B cell (primary cell): ENCODE measurements around the gene KNOP1. TPM values are rescaled to one million over a fixed set of nuclear protein-coding genes. Genes with fewer than 3 reads are reported as not detected.

Source experiments
- ATAC-seq: fragments of 200-7000 bp; cut with Tn5 transposase; one replicate; pipeline ENCODE4 v1.10.0; 2021; ENCODE audit warnings: low read depth, mild to moderate bottlenecking, moderate number of reproducible peaks, moderate library complexity
- CTCF ChIA-PET: fragments of 350-600 bp; sonication (Branson Sonifier 250); formaldehyde crosslinking; loops from one replicate; lab custom pipeline; 2021; ENCODE audit warnings: antibody characterized with exemption, inconsistent platforms; lab: Charles Lee
- POLR2A ChIA-PET: fragments of 350-600 bp; sonication (Branson Sonifier 250); formaldehyde crosslinking; loops from one replicate; lab custom pipeline; 2021; ENCODE audit warnings: antibody characterized with exemption; lab: Charles Lee
- DNase-seq: peaks from one replicate; pipeline ENCODE4 v3.0.0; 2013
- H2AFZ ChIP-seq: 2 replicates; pipeline ENCODE4 v1.6.1; 2012; ENCODE audit warnings: mild to moderate bottlenecking, low read depth, low read length; ENCODE audit not compliant: insufficient read depth, poor library complexity, severe bottlenecking
- H3K27ac ChIP-seq, 2 donors: 1 replicate in 1 of 2; 2 replicates in 1 of 2; pipeline ENCODE4 v1.5.1; 2012 to 2013; ENCODE audit warnings: low read length in 2 of 2, mild to moderate bottlenecking in 2 of 2, moderate library complexity in 1 of 2
- H3K27me3 ChIP-seq, 4 experiments: fragments of 200-600 bp in 1 of 4; sonication (generic) in 1 of 4; replicated peaks in 1 of 4; 1 replicate in 2 of 4; 2 replicates in 2 of 4; pipeline versions ENCODE4 v1.6.1 to v1.7.0; 2013 to 2016; ENCODE audit warnings: low read length in 3 of 4, mild to moderate bottlenecking in 2 of 4, mixed read lengths in 1 of 4, moderate library complexity in 1 of 4; ENCODE audit not compliant: insufficient read depth in 4 of 4, control insufficient read depth in 3 of 4; ENCODE audit errors: control extremely low read depth in 1 of 4
- H3K36me3 ChIP-seq, 2 experiments: replicated peaks in 1 of 2; 1 replicate in 1 of 2; 2 replicates in 1 of 2; pipeline versions ENCODE4 v1.6.1 to v1.7.1; 2013; ENCODE audit warnings: low read length in 1 of 2; ENCODE audit not compliant: insufficient read depth in 2 of 2, control insufficient read depth in 1 of 2; ENCODE audit errors: control extremely low read depth in 1 of 2, extremely low read depth in 1 of 2
- H3K4me1 ChIP-seq, 2 donors: fragments of 200-600 bp in 1 of 2; sonication (generic) in 1 of 2; 1 replicate in 1 of 2; 2 replicates in 1 of 2; pipeline versions ENCODE4 v1.5.1 to v1.6.1; 2013 to 2017; ENCODE audit warnings: low read length in 2 of 2; ENCODE audit not compliant: control insufficient read depth in 2 of 2, insufficient read depth in 2 of 2
- H3K4me2 ChIP-seq: replicated peaks from 2 replicates; pipeline ENCODE3; 2012; ENCODE audit warnings: mild to moderate bottlenecking, low read depth, low read length; ENCODE audit not compliant: poor library complexity, severe bottlenecking
- H3K4me3 ChIP-seq, 5 experiments: fragments of 200-600 bp in 1 of 5; sonication (generic) in 1 of 5; 1 replicate in 3 of 5; 2 replicates in 2 of 5; pipeline versions ENCODE4 v1.5.1 to v1.7.0; 2011 to 2016; ENCODE audit warnings: low read length in 4 of 5, mild to moderate bottlenecking in 4 of 5, low read depth in 2 of 5, control low read depth in 1 of 5, moderate library complexity in 1 of 5; ENCODE audit not compliant: insufficient read depth in 1 of 5; ENCODE audit errors: control extremely low read depth in 1 of 5, extremely low read depth in 1 of 5
- H3K79me2 ChIP-seq: fragments of 200-600 bp; sonication (generic); one replicate; pipeline ENCODE4 v1.6.0; 2016; ENCODE audit warnings: low read length; ENCODE audit not compliant: control insufficient read depth, insufficient read depth
- H3K9ac ChIP-seq: fragments of 200-600 bp; sonication (generic); 2 replicates; pipeline ENCODE4 v1.6.1; 2017; ENCODE audit warnings: mild to moderate bottlenecking, low read length, moderate library complexity
- H3K9me3 ChIP-seq, 3 donors: one replicate each; pipeline versions ENCODE4 v1.6.1 to v1.7.1; 2013; ENCODE audit warnings: low read length in 2 of 3; ENCODE audit not compliant: control insufficient read depth in 2 of 3, insufficient read depth in 1 of 3; ENCODE audit errors: control extremely low read depth in 1 of 3
- H4K20me1 ChIP-seq: 2 replicates; pipeline ENCODE4 v1.6.0; 2012; ENCODE audit warnings: mild to moderate bottlenecking, low read length; ENCODE audit not compliant: insufficient read depth, control insufficient read depth, poor library complexity, severe bottlenecking
- H3K27ac Mint-ChIP-seq: one replicate; pipeline ENCODE4 v1.8.0; 2021; ENCODE audit warnings: mixed read lengths
- H3K27me3 Mint-ChIP-seq: one replicate; pipeline ENCODE4 v1.8.0; 2021; ENCODE audit warnings: mixed read lengths
- H3K4me1 Mint-ChIP-seq: one replicate; pipeline ENCODE4 v1.8.0; 2021; ENCODE audit warnings: mixed read lengths
- H3K4me3 Mint-ChIP-seq: one replicate; pipeline ENCODE4 v1.8.0; 2021; ENCODE audit warnings: mixed read lengths
- H3K9me3 Mint-ChIP-seq: one replicate; pipeline ENCODE4 v1.8.0; 2022; ENCODE audit warnings: mixed read lengths; ENCODE audit not compliant: insufficient read depth
- CTCF ChIP-seq: fragments of 200-600 bp; IDR thresholded peaks from one replicate; pipeline ENCODE4 v1.8.0; 2022; ENCODE audit warnings: antibody characterized with exemption, mild to moderate bottlenecking
- EZH2 ChIP-seq: IDR thresholded peaks from 2 replicates; pipeline ENCODE4 v1.6.1; 2012; ENCODE audit warnings: borderline replicate concordance, low read depth, mild to moderate bottlenecking, moderate library complexity, low read length; ENCODE audit not compliant: insufficient read depth, poor library complexity, severe bottlenecking
- WGBS: methylation state at CpG from one replicate; pipeline ENCODE4 v1.1.5; 2013; ENCODE audit warnings: missing lambda C conversion rate; ENCODE audit not compliant: insufficient coverage; 5-methylcytosine and 5-hydroxymethylcytosine counted together
- intact Hi-C: fragments of 100-400 bp; cut with micrococcal nuclease; formaldehyde crosslinking; loops from one replicate; pipeline ENCODE4 v1.10.0; 2022
- polyA plus RNA-seq: library from polyadenylated mRNA; depleted of rRNA; stranded (reverse); fragments of >200 nt; gene quantifications from 2 replicates; pipeline ENCODE4 v1.2.3, GENCODE V29; 2012
- total RNA-seq, 2 donors: library from RNA; stranded (reverse); fragments of 120-200 nt in 1 of 2; gene quantifications; 1 replicate in 1 of 2; 2 replicates in 1 of 2; pipeline versions ENCODE4 v1.2.3 to v1.2.4, GENCODE V29; 2013 to 2022

KNOP1 gene
- total and polyA plus RNA-seq, 2 donors (not counting 1 experiment from before 2014, with no cell fraction given) = 1.6 to 16.9 TPM

- no peak overlapping the region for H3K27ac ChIP-seq
- Mint-ChIP-seq H3K27ac (no peak overlapping the region), H3K9me3 (no peaks in the 10 kb centered on the region), H3K4me3 (no peak overlapping the region), H3K27me3 (no peaks in the 10 kb centered on the region), H3K4me1 (peaks cover 5% of the 10 kb centered on the region)
- H3K9me3 ChIP-seq = no peaks in the 10 kb centered on the region
- H3K79me2 ChIP-seq = no peaks in the 10 kb centered on the region
- ATAC-seq = no peak
- TF ChIP-seq CTCF (no peak), EZH2 (no peak)
- no peaks in the 10 kb centered on the region for H3K4me1 ChIP-seq
- no peak overlapping the region for H2AFZ ChIP-seq
- H3K9ac ChIP-seq = no peak overlapping the region
- no peaks in the 10 kb centered on the region for H3K27me3 ChIP-seq
- H3K36me3 ChIP-seq = no peaks in the 10 kb centered on the region
- no peak overlapping the region for H3K4me3 ChIP-seq
- H3K4me2 ChIP-seq = no peak overlapping the region
- ChIA-PET CTCF (no interaction called here), POLR2A (no interaction called here)
- intact Hi-C loops = no loop called here
- no peaks in the 10 kb centered on the region for H4K20me1 ChIP-seq
- DNase-seq = no peak
- 100% methylated on average over 1 of the region's 6 CpGs for WGBS
Measured at GRCh38 chr16:19733551-19733950, 15.5 kb upstream of the KNOP1 start.

- H3K4me1 Mint-ChIP-seq = no peaks in the 10 kb centered on the region
- Histone ChIP-seq H3K36me3 (no peaks in the 10 kb centered on the region), H3K9ac (no peak overlapping the region), H3K4me2 (no peak overlapping the region), H3K79me2 (no peaks in the 10 kb centered on the region), H3K9me3 (no peaks in the 10 kb centered on the region), H3K27ac (no peak overlapping the region), H3K4me3 (no peak overlapping the region), H2AFZ (no peak overlapping the region), H4K20me1 (no peaks in the 10 kb centered on the region), H3K4me1 (no peaks in the 10 kb centered on the region), H3K27me3 (no peaks in the 10 kb centered on the region)
- H3K4me3 Mint-ChIP-seq = no peak overlapping the region
- ATAC-seq (no peak), DNase-seq (no peak)
- POLR2A ChIA-PET = interaction anchor here (0.6 kb wide), 1 partner anchor 9 kb away, joined by 8 read pairs; no protein-coding TSS in a partner anchor
- H3K27me3 Mint-ChIP-seq = no peaks in the 10 kb centered on the region
- CTCF ChIA-PET = no interaction called here
- no peak overlapping the region for H3K27ac Mint-ChIP-seq
- intact Hi-C loops = no loop called here
- no CpG with 5 or more reads among the region's 3 CpGs for WGBS
- no peak for TF ChIP-seq CTCF
- no peaks in the 10 kb centered on the region for H3K9me3 Mint-ChIP-seq
Measured at GRCh38 chr16:19728636-19728965, 10.6 kb upstream of the KNOP1 start.
